Mucosa of rectum (tissue), 2 donors: ENCODE measurements around the gene CENPH.
"Not testable (repeated sequence)": the region's sequence is repeated elsewhere in the genome, so short reads cannot be mapped to it uniquely, and the experiment has no call there.

Experiments used
- H3K27ac ChIP-seq, 2 donors: one replicate each; pipeline ENCODE4 v1.7.0; 2013; ENCODE audit warnings: inconsistent platforms in 2 of 2, low read depth in 2 of 2, low read length in 2 of 2
- H3K27me3 ChIP-seq, 2 donors: one replicate each; pipeline ENCODE4 v1.7.0; 2013; ENCODE audit warnings: low read length in 2 of 2; ENCODE audit not compliant: control insufficient read depth in 2 of 2, insufficient read depth in 2 of 2
- H3K36me3 ChIP-seq, 2 donors: one replicate each; pipeline ENCODE4 v1.7.0; 2013; ENCODE audit warnings: low read length in 2 of 2; ENCODE audit not compliant: control insufficient read depth in 2 of 2, insufficient read depth in 2 of 2
- H3K4me1 ChIP-seq, 2 donors: one replicate each; pipeline ENCODE4 v1.7.0; 2013; ENCODE audit warnings: low read length in 2 of 2, mild to moderate bottlenecking in 1 of 2; ENCODE audit not compliant: control insufficient read depth in 2 of 2, insufficient read depth in 2 of 2
- H3K4me3 ChIP-seq, 2 donors: one replicate each; pipeline ENCODE4 v1.7.0; 2013; ENCODE audit warnings: low read length in 2 of 2
- H3K9ac ChIP-seq, 2 donors: one replicate each; pipeline ENCODE4 v1.7.0; 2013; ENCODE audit warnings: low read length in 2 of 2, low read depth in 1 of 2, mild to moderate bottlenecking in 1 of 2
- H3K9me3 ChIP-seq, 2 donors: one replicate each; pipeline ENCODE4 v1.7.0; 2013; ENCODE audit warnings: low read length in 2 of 2; ENCODE audit not compliant: control insufficient read depth in 2 of 2
- donor health status: healthy.
- donor health status: Normal muscosa, but diverticular disease.

The CENPH gene

DNA sequence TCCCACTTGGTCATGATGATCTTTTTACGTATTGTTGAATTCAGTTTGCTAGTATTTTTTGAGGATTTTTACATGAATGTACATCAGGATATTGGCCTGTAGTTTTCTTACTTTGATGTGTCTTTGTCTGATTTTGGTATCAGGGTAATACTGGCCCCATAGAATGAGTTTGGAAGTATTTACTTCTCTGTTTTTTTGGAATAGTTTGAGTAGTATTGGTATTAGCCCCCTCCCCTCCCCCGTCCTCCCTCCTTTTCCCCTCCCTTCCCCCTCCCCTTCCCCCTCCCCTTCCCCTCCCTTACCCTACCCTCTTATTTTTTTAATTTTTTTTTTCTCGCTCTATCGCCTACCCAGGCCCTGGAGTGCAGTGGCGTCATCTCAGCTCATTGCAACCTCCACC is 55.6 kb downstream of the CENPH start:
- Histone ChIP-seq H3K27ac (no peak overlapping the region), H3K9ac (no peak overlapping the region), H3K9me3 (no peaks in the 10 kb centered on the region), H3K27me3 (no peaks in the 10 kb centered on the region), H3K4me3 (no peak overlapping the region), H3K36me3 (peaks cover 0 to 2% of the 10 kb centered on the region in 2 donors), H3K4me1 (no peaks in the 10 kb centered on the region)

DNA sequence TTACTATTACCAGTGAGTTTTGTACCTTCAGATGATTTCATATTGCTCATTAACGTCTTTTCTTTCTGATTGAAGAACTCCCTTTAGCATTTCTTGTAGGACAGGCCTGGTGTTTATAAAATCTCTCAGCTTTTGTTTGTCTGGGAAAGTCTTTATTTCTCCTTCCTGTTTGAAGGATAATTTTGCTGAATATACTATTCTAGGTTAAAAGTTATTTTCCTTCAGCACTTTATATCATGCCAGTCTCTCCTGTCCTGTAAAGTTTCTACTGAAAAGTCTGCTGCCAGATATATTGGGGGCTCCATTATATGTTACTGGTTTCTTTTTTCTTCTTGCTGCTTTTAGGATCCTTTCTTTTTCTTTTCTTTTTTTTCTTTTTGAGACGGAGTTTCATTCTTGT is 58.6 kb downstream of the CENPH start:
- peaks cover 0 to 3% of the 10 kb centered on the region in 2 donors for H3K36me3 ChIP-seq
- no peak overlapping the region for H3K27ac ChIP-seq
- no peak overlapping the region for H3K4me3 ChIP-seq
- H3K4me1 ChIP-seq = no peaks in the 10 kb centered on the region
- H3K9ac ChIP-seq = no peak overlapping the region
- no peaks in the 10 kb centered on the region for H3K9me3 ChIP-seq
- H3K27me3 ChIP-seq = no peaks in the 10 kb centered on the region

DNA sequence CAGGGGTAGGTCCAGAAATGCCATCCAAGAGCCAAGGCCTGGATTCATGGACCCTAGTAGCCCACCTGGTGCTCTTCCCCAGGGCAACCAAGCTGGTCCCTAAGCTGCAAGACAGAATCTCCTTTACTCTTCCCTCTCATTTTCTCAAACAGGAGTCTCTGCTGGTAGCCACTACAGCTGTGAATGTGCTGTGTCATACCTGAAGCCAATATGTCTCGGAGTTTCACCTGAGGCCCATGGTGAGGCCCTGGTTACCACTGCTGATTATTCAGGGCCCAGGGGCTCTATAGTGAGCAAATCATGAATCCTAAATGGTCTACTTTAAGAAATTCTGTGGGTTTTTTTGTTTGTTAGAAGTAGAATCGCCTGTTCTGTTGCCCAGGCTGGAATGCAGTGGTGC is 61.2 kb downstream of the CENPH start:
- no peak overlapping the region for H3K27ac ChIP-seq
- H3K27me3 ChIP-seq = no peaks in the 10 kb centered on the region
- H3K36me3 ChIP-seq = peaks cover 0 to 4% of the 10 kb centered on the region in 2 donors
- H3K9ac ChIP-seq = no peak overlapping the region
- H3K4me3 ChIP-seq = no peak overlapping the region
- no peaks in the 10 kb centered on the region for H3K9me3 ChIP-seq
- no peaks in the 10 kb centered on the region for H3K4me1 ChIP-seq

DNA sequence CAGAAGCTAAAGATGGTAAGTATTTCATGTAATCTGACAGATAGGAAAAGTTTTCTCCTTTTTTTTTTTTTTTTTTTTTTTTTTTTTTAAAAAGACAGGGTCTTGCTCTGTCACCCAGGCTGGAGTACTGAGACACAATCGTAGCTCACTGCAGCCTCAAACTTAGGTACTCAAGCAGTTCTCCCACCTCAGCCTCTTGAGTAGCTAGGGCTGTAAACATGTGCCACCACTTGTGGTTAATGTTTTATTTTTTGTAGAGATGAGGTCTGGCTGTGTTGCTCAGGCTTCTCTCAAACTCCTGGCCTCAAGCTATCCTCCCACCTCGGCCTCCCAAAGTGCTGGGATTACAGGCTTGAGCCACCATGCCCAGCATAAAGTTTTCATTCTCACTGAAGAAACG is 63.1 kb downstream of the CENPH start:
- Histone ChIP-seq H3K9me3 (no peaks in the 10 kb centered on the region), H3K4me1 (no peaks in the 10 kb centered on the region), H3K4me3 (no peak overlapping the region), H3K27me3 (no peaks in the 10 kb centered on the region), H3K27ac (no peak overlapping the region), H3K36me3 (peaks cover 7 to 15% of the 10 kb centered on the region in 2 donors), H3K9ac (no peak overlapping the region)

DNA sequence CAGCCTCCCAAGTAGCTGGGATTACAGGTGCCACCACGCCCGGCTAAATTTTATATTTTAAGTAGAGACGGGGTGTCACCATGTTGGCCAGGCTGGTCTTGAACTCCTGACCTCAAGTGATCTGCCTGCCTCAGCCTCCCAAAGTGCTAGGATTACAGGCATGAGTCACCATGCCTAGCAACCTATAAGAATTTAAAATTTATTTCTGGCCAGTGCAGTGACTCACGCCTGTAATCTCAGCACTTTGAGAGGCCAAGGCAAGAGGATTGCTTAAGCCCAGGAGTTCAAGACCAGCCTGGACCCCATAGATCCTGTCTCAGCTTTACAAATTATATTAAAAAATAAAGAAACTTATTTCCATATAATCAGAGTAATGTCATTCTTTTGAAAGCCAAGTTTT is 66.6 kb downstream of the CENPH start:
- not testable (repeated sequence) for H3K27ac ChIP-seq, H3K27me3 ChIP-seq, H3K9me3 ChIP-seq, H3K4me3 ChIP-seq, H3K4me1 ChIP-seq, H3K9ac ChIP-seq
- peaks cover 21 to 27% of the 10 kb centered on the region in 2 donors for H3K36me3 ChIP-seq

DNA sequence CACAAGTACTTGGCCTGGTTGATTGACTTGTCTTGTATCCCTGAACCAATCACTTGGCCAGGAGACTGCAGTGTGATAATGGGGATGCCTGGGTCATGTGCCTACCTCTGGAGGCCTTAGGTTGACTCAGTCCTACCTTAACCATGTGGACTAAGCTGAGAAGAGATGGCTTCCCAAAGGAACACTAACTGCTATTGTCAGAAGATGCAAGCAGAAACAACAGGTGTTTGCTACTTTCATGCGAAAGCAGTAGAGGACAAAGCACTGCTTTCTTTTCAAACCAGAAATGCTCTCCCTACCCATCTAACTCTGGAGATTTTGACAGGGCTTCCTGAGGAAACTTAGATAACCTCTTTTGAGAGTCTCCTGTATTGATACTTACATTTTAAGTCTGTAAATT is 68.2 kb downstream of the CENPH start:
- H3K4me3 ChIP-seq = no peak overlapping the region
- no peak overlapping the region for H3K27ac ChIP-seq
- H3K9me3 ChIP-seq = no peaks in the 10 kb centered on the region
- H3K9ac ChIP-seq = no peak overlapping the region
- H3K4me1 ChIP-seq = no peaks in the 10 kb centered on the region
- no peaks in the 10 kb centered on the region for H3K27me3 ChIP-seq
- H3K36me3 ChIP-seq = peaks cover 24 to 34% of the 10 kb centered on the region in 2 donors
